Activated CD4-positive, alpha-beta T cell treated with anti-CD3 and anti-CD28 coated beads, Interleukin-2, amount 10 ng/mL, durations not matched to agents 7 days and 5 days (primary cell): Measurements from ENCODE around the gene ACTA1. TPM values are rescaled to one million over a fixed set of nuclear protein-coding genes. Genes with fewer than 3 reads are reported as not detected.

ENCODE experiments used
- CTCF ChIA-PET: fragments of 350-600 bp; sonication (Branson Sonifier 250); formaldehyde crosslinking; loops from one replicate; lab custom pipeline; 2021; ENCODE audit warnings: antibody characterized with exemption; lab: Charles Lee
- POLR2A ChIA-PET: fragments of 350-600 bp; sonication (Branson Sonifier 250); formaldehyde crosslinking; loops from one replicate; lab custom pipeline; 2021; ENCODE audit warnings: antibody characterized with exemption; lab: Charles Lee
- DNase-seq: peaks from one replicate; pipeline ENCODE4 v3.0.0-alpha.2; 2020
- H3K27ac Mint-ChIP-seq: one replicate; pipeline ENCODE4 v1.8.0; 2021; ENCODE audit warnings: mild to moderate bottlenecking, moderate library complexity, mixed read lengths
- H3K27me3 Mint-ChIP-seq: one replicate; pipeline ENCODE4 v1.8.0; 2021; ENCODE audit warnings: mixed read lengths
- H3K36me3 Mint-ChIP-seq: one replicate; pipeline ENCODE4 v1.8.0; 2021; ENCODE audit warnings: low read depth, mixed read lengths
- H3K4me1 Mint-ChIP-seq: one replicate; pipeline ENCODE4 v1.8.0; 2021; ENCODE audit warnings: mixed read lengths
- H3K4me3 Mint-ChIP-seq: one replicate; pipeline ENCODE4 v1.8.0; 2021; ENCODE audit warnings: mild to moderate bottlenecking, moderate library complexity, mixed read lengths
- H3K9me3 Mint-ChIP-seq: one replicate; pipeline ENCODE4 v1.8.0; 2021; ENCODE audit warnings: mixed read lengths
- total RNA-seq, 2 experiments: library from RNA; stranded (reverse); gene quantifications; one replicate each; pipeline ENCODE4 v1.2.3, GENCODE V29; 2021

Gene ACTA1
- total RNA-seq, 2 experiments from 2014 or later: not detected

DNA sequence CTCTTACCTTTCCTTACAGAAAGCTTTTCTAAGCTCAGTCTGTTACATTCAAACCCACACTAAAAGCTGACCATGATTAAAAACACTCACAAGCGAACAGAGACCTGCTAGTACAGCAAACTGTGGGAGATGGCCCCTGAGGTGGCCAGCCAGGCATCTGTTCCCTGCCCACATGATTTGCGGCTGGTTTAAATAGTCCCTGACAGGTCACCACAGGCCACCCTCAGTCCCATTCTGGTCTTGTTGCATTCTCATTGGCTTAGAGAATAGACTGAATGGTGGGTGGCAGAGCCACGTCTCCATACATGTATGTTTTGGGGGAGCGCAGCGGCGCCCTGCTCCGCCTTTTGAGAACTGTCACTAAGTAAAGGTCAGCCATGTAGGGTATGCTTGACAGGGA, 2.3 kb upstream of the ACTA1 start:
- H3K27me3 Mint-ChIP-seq: peaks cover 59% of the 10 kb centered on the region
- no peak for DNase-seq
- ChIA-PET POLR2A (no interaction called here), CTCF (interaction anchor here (1.3 to 2.0 kb wide), 2 partner anchors 9 to 45 kb away, joined by 5 to 6 read pairs; no protein-coding TSS in a partner anchor)
- peaks cover 31% of the 10 kb centered on the region for H3K36me3 Mint-ChIP-seq
- peaks cover 22% of the 10 kb centered on the region for H3K4me1 Mint-ChIP-seq
- peaks cover 1% of the 10 kb centered on the region for H3K9me3 Mint-ChIP-seq
- no peak overlapping the region for H3K4me3 Mint-ChIP-seq
- H3K27ac Mint-ChIP-seq: no peak overlapping the region

DNA sequence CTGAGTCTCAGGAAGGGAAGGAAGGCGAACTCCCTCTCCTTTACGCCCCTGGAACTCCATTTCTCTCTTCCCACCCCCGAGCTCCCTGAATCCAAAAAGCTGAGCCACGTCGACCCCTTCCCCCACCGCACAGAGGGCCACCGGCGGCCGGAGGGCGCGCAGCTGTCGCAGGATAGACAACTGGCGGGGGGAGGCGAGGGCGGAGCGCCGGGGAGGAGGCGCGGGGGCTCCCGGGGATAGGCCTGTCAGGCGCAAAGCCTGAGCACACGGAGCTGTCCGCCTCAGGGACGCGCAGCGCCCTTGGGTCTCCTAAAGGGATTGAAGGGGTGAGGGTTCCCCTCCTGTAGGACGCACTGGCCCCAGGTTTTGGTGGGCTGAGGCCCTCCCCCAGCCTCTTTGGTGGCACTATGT, 752 bp upstream of the ACTA1 start:
- H3K9me3 Mint-ChIP-seq: peaks cover 3% of the 10 kb centered on the region
- DNase-seq: no peak
- peaks cover 19% of the 10 kb centered on the region for H3K36me3 Mint-ChIP-seq
- ChIA-PET POLR2A (no interaction called here), CTCF (interaction anchor here (0.6 kb wide), 1 partner anchor 1265 kb away, joined by 3 read pairs; no protein-coding TSS in a partner anchor)
- no peak overlapping the region for H3K27ac Mint-ChIP-seq
- peaks cover 73% of the 10 kb centered on the region for H3K27me3 Mint-ChIP-seq
- H3K4me3 Mint-ChIP-seq: no peak overlapping the region
- peaks cover 20% of the 10 kb centered on the region for H3K4me1 Mint-ChIP-seq

DNA sequence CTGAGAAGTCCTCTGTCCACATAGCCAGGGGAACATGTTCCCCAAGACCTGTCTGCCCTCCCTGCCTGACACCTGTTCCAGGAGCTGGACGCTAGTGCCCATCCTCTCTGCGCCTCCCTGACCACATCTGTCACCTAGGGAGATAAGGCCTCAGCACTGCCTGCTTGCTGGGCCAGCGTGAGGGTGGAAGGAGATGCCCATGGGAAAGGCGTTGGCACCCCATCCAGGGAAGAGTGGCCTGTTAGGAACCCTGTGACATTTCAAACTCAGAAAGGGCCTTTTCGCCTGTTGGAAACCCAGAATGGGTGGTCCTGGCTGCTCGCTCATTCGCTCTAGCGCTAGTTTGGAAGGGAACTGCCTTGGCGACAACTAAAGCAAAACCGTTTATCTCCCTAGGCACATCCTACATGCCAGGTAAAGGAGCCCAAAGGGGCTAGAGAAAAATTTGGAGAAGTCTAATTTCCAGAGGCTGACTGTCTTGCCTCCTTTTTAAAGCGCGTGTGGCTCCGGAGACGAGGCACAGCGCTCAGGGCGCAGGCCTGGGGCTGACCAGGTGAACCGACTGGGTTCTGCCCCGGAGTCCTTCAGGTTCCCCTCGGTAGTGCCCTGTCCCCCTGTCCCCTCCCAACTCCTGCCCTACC, 410 bp downstream of the ACTA1 start:
- peaks cover 3% of the 10 kb centered on the region for H3K9me3 Mint-ChIP-seq

DNA sequence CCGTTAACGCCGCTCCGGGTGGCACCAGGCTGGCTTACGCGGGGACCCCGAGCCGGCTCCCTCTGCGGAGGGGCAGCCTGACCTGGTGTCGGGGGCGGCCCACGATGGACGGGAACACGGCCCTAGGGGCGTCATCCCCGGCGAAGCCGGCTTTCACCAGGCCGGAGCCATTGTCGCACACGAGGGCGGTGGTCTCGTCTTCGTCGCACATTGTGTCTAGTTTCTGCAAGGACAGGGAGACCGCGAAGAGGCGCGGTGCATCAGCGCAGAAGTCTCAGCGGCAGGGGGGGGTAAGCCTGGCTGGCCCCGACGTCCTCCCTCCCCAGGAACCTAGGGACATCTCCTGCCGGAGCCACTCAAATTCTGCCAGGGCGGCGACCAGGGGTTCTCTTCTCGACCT, 989 bp downstream of the ACTA1 start:
- Mint-ChIP-seq H3K27ac (no peak overlapping the region), H3K4me3 (no peak overlapping the region), H3K36me3 (peaks cover 4% of the 10 kb centered on the region), H3K27me3 (peaks cover 80% of the 10 kb centered on the region), H3K4me1 (peaks cover 16% of the 10 kb centered on the region), H3K9me3 (peaks cover 3% of the 10 kb centered on the region)
- CTCF ChIA-PET: no interaction called here
- POLR2A ChIA-PET: no interaction called here
- no peak for DNase-seq

More for the DNA sequence above, 410 bp downstream of the ACTA1 start:
- Mint-ChIP-seq H3K4me1 (peaks cover 20% of the 10 kb centered on the region), H3K4me3 (no peak overlapping the region), H3K36me3 (peaks cover 10% of the 10 kb centered on the region), H3K27me3 (peaks cover 78% of the 10 kb centered on the region), H3K27ac (no peak overlapping the region)
- POLR2A ChIA-PET: no interaction called here
- CTCF ChIA-PET: no interaction called here
- no peak for DNase-seq

DNA sequence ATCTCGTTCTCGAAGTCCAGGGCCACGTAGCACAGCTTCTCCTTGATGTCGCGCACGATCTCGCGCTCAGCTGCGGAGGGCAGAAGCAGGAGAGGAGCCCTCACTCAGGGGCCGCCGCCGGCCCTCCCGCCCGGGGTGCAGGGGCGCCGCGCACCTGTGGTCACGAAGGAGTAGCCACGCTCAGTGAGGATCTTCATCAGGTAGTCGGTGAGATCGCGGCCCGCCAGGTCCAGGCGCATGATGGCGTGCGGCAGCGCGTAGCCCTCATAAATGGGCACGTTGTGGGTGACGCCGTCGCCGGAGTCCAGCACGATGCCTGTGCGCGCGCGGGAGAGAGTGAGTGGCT, 1.8 kb downstream of the ACTA1 start:
- Mint-ChIP-seq H3K9me3 (peaks cover 3% of the 10 kb centered on the region), H3K27me3 (peaks cover 82% of the 10 kb centered on the region), H3K27ac (no peak overlapping the region), H3K36me3 (peaks cover 4% of the 10 kb centered on the region), H3K4me3 (no peak overlapping the region), H3K4me1 (peaks cover 16% of the 10 kb centered on the region)
- ChIA-PET POLR2A (no interaction called here), CTCF (no interaction called here)
- DNase-seq: no peak

DNA sequence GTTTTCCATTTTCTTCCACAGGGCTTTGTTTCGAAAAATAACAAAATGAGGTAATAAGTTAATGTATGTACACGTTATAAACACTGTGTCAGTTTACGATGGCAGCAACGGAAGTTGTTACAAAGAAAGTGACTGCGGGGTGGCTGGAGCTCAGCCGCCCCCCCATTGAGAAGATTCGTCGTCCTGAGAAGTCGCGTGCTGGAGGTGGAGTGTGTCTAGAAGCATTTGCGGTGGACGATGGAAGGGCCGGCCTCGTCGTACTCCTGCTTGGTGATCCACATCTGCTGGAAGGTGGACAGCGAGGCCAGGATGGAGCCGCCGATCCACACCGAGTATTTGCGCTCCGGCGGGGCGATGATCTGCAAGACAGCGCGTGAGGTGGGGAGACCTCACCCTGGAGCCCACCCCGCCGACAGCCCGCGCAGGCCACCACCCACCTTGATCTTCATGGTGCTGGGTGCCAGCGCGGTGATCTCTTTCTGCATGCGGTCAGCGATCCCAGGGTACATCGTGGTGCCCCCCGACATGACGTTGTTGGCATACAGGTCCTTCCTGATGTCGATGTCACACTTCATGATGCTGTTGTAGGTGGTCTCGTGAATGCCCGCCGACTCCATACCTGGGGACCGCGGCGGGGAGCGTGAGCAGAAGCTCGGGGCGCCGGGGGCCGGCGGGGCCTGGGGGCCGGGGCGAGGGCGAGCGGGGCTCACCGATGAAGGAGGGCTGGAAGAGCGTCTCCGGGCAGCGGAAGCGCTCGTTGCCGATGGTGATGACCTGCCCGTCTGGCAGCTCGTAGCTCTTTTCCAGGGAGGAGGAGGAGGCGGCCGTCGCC, 2.4 kb downstream of the ACTA1 start:
- POLR2A ChIA-PET: interaction anchor here (0.8 kb wide), 1 partner anchor 10 kb away, joined by 3 read pairs; no protein-coding TSS in a partner anchor
- Mint-ChIP-seq H3K27ac (no peak overlapping the region), H3K27me3 (peaks cover 82% of the 10 kb centered on the region), H3K9me3 (peaks cover 3% of the 10 kb centered on the region), H3K4me3 (peak overlapping the region; percentile 43), H3K36me3 (peaks cover 4% of the 10 kb centered on the region), H3K4me1 (peaks cover 16% of the 10 kb centered on the region)
- no peak for DNase-seq
- CTCF ChIA-PET: interaction anchor here (2.1 kb wide), 1 partner anchor 9 kb away, joined by 9 read pairs; no protein-coding TSS in a partner anchor

DNA sequence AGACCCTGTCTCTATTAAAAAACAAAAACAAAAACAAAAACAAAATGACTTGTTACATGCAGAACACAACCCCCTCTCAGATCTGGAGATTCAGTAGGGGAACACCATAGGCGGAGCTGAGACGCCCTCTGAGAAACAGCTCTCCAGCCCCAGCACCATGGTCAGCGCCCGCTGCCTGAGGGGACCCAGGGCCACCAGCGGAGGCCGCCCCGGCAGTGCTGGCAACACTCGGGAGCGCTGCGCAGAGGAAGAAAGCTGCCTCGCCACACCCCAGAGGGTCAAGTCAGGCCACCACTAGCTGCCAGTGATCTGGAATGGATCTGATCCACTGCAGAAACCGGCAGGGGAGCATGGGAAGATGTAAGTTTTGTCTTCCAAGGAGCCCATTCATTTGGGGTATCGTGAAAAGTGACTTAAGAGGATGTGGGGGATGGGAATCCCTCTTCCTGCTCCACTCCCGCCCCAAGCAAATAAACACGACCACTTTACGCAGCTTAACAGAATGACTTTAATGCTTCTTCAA, 3.1 kb downstream of the ACTA1 start:
- peaks cover 16% of the 10 kb centered on the region for H3K4me1 Mint-ChIP-seq
- H3K4me3 Mint-ChIP-seq: peak overlapping the region; percentile 43
- ChIA-PET POLR2A (interaction anchor here (0.8 kb wide), 1 partner anchor 10 kb away, joined by 3 read pairs; no protein-coding TSS in a partner anchor), CTCF (interaction anchor here (2.1 kb wide), 1 partner anchor 10 kb away, joined by 9 read pairs; no protein-coding TSS in a partner anchor)
- H3K36me3 Mint-ChIP-seq: peaks cover 4% of the 10 kb centered on the region
- H3K27ac Mint-ChIP-seq: no peak overlapping the region
- DNase-seq: peak; percentile 50
- H3K9me3 Mint-ChIP-seq: peaks cover 3% of the 10 kb centered on the region
- H3K27me3 Mint-ChIP-seq: peaks cover 81% of the 10 kb centered on the region

DNA sequence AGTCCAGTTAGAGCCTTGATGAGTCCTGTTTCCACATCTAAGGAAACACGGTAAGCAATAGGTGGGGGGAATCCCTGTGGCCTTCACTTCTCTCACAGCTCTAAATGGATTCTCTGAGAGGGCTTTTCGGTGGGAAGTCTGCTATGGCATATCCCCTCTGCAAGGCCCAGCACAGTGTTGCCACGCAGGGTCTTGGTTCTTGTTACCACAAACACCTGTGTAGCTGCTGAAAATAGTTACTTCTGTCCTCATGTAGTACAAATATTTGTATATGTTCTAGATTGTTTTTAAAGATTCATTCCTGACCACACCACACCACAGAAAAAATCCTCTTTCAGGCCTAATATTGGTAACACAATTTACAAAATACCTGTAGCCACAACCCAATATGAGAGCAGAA, 5.6 kb downstream of the ACTA1 start:
- no peak for DNase-seq
- CTCF ChIA-PET: interaction anchor here (1.3 to 1.7 kb wide), 2 partner anchors 9 to 13 kb away, joined by 4 to 6 read pairs; no protein-coding TSS in a partner anchor
- no peak overlapping the region for H3K4me3 Mint-ChIP-seq
- peaks cover 16% of the 10 kb centered on the region for H3K4me1 Mint-ChIP-seq
- H3K36me3 Mint-ChIP-seq: peaks cover 4% of the 10 kb centered on the region
- peaks cover 76% of the 10 kb centered on the region for H3K27me3 Mint-ChIP-seq
- peaks cover 7% of the 10 kb centered on the region for H3K9me3 Mint-ChIP-seq
- H3K27ac Mint-ChIP-seq: no peak overlapping the region
- POLR2A ChIA-PET: no interaction called here

DNA sequence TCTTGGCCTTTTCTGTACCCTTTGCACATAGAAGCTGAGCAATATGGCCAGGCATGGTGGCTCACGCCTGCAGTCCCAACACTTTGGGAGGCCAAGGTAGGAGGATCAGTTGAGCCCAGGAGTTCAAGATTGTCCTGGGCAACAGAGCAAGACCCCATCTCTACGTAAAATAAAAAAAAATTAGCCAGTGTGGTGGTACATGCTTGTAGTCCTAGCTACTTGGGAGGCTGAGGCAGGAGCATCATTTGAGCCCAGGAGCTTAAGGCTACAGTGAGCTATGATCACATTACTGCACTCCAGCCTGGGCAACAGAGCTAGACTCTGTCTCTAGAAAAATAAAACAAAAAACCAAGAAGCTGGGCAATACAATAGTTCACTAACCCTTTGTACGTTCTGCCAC, 6.3 kb downstream of the ACTA1 start:
- ChIA-PET CTCF (interaction anchor here (1.2 to 1.7 kb wide), 4 partner anchors 9 to 54 kb away, joined by 4 to 6 read pairs (median 4); no protein-coding TSS in a partner anchor), POLR2A (no interaction called here)
- peaks cover 16% of the 10 kb centered on the region for H3K4me1 Mint-ChIP-seq
- peaks cover 74% of the 10 kb centered on the region for H3K27me3 Mint-ChIP-seq
- H3K9me3 Mint-ChIP-seq: peaks cover 9% of the 10 kb centered on the region
- peaks cover 4% of the 10 kb centered on the region for H3K36me3 Mint-ChIP-seq
- no peak overlapping the region for H3K27ac Mint-ChIP-seq
- no peak for DNase-seq
- H3K4me3 Mint-ChIP-seq: no peak overlapping the region

DNA sequence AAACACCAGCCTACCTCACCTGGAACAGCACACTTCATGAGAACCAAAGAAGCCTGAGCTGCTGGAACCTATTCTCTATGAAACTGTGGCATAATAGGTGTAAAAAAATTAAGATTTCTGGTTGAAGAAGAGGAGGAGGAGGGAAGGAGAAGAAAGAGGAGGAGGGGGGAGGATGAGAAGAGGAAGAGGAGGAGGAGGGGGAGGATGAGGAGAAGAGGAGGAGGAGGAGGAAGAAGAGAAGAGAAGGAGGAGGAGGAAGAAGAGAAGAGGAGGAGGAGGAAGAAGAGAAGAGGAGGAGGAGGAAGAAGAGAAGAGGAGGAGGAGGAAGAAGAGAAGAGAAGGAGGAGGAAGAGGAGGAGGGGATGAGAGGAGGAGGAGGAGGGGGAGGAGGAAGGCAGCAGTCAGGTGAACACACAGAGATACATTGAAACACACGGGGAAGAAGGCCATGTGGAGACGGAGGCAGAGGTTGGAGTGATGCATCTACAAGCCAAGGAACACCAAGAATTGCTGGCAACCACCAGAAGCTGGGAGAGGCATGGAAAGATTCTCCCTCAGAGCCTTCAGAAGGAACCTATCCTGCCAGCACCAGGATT, 8.2 kb downstream of the ACTA1 start:
- H3K27me3 Mint-ChIP-seq: peaks cover 56% of the 10 kb centered on the region
- POLR2A ChIA-PET: no interaction called here
- no peak overlapping the region for H3K27ac Mint-ChIP-seq
- peaks cover 2% of the 10 kb centered on the region for H3K4me1 Mint-ChIP-seq
- CTCF ChIA-PET: no interaction called here
- no peak overlapping the region for H3K4me3 Mint-ChIP-seq
- no peak for DNase-seq
- H3K9me3 Mint-ChIP-seq: peaks cover 6% of the 10 kb centered on the region
- no peaks in the 10 kb centered on the region for H3K36me3 Mint-ChIP-seq

DNA sequence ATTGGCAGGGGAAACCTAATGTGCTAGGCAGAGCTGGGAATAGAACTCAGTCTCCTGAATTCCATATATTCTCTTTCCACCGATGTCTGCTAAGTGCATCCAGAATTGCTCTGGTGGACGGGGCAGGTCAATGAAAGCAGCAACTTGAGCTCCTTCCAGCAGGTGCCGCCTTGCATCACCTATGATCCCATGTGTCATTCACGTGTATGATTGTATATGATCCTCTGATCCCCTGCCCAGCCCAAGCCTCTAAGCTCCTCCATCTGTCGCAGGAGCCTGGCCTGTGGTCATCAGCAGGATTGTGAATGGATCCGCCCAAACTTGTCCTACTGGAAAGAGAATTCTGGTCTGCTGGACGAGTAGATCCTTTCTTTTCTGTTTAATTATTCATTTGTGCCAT, 13.1 kb downstream of the ACTA1 start:
- CTCF ChIA-PET: interaction anchor here (1.2 kb wide), 1 partner anchor 15 kb away, joined by 4 read pairs; no protein-coding TSS in a partner anchor
- no peak overlapping the region for H3K4me3 Mint-ChIP-seq

DNA sequence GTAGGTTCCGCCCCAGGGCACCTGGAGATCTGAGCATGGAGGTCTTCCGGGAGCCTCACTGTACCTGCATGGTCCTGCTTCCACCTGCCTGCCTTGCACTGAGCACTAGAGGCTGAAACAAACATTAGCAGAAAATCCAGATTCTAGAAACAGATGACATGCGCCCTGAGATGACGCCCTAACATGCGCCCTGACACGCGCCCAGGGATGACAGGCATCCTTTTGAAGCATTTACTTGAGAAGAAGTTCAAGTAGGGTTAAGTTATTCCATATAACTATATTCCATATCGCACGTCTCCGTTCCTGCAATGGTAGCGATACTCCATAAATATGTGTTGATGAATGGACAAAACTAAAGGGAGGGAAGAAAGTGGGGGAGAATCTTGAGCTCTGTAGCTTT, 13.7 kb downstream of the ACTA1 start:
- H3K4me3 Mint-ChIP-seq: no peak overlapping the region
- no peak overlapping the region for H3K27ac Mint-ChIP-seq
- no peak for DNase-seq
- H3K4me1 Mint-ChIP-seq: no peaks in the 10 kb centered on the region
- H3K27me3 Mint-ChIP-seq: peaks cover 23% of the 10 kb centered on the region
- no peaks in the 10 kb centered on the region for H3K36me3 Mint-ChIP-seq
- POLR2A ChIA-PET: interaction anchor here (0.6 kb wide), 1 partner anchor 82 kb away, joined by 4 read pairs; no protein-coding TSS in a partner anchor
- CTCF ChIA-PET: interaction anchor here (1.2 to 1.4 kb wide), 2 partner anchors 14 to 16 kb away, joined by 3 to 4 read pairs; no protein-coding TSS in a partner anchor
- H3K9me3 Mint-ChIP-seq: peaks cover 6% of the 10 kb centered on the region

More for the DNA sequence above, 13.1 kb downstream of the ACTA1 start:
- Mint-ChIP-seq H3K27ac (no peak overlapping the region), H3K4me1 (no peaks in the 10 kb centered on the region), H3K27me3 (peaks cover 26% of the 10 kb centered on the region), H3K36me3 (no peaks in the 10 kb centered on the region), H3K9me3 (peaks cover 6% of the 10 kb centered on the region)
- POLR2A ChIA-PET: interaction anchor here (0.6 kb wide), 1 partner anchor 81 kb away, joined by 4 read pairs; no protein-coding TSS in a partner anchor
- no peak for DNase-seq
